A673 (cell line): ENCODE measurements around the gene GSE1. TPM values are rescaled to one million over a fixed set of nuclear protein-coding genes. Genes with fewer than 3 reads are reported as not detected.
A peak's percentile ranks its signal among the peaks of the same experiment; 100 is the strongest.

ENCODE experiments used
- BruUV-seq: library from RNA; stranded (reverse); fragments of 400-500 nt; replicated peaks from 2 replicates; lab custom pipeline; 2021; lab: Mats Ljungman, UMichigan
- CTCF ChIA-PET: fragments of 300-600 bp; sonication (Branson Sonifier 250); formaldehyde crosslinking; loops from one replicate; lab custom pipeline; 2022; ENCODE audit warnings: antibody characterized with exemption; lab: Charles Lee
- POLR2A ChIA-PET: fragments of 300-600 bp; sonication (Branson Sonifier 250); formaldehyde crosslinking; loops from one replicate; lab custom pipeline; 2022; ENCODE audit warnings: antibody characterized with exemption; ENCODE audit not compliant: low non-redundant PET; lab: Charles Lee
- DNase-seq: peaks from one replicate; pipeline ENCODE4 v3.0.0-alpha.2; 2015; ENCODE audit warnings: low spot score
- H3K27ac ChIP-seq: fragments of 200-600 bp; sonication (generic); 2 replicates; pipeline ENCODE4 v1.5.1; 2016; ENCODE audit warnings: mixed run types, low read depth, mild to moderate bottlenecking, mixed read lengths, antibody characterized with exemption, low read length; ENCODE audit not compliant: poor library complexity, severe bottlenecking
- H3K27me3 ChIP-seq: fragments of 200-600 bp; sonication (generic); replicated peaks from 2 replicates; pipeline ENCODE4 v1.6.1; 2017; ENCODE audit warnings: mixed run types, low read depth, mild to moderate bottlenecking, mixed read lengths, antibody characterized with exemption, low read length; ENCODE audit not compliant: insufficient read depth, poor library complexity
- H3K36me3 ChIP-seq: fragments of 200-600 bp; sonication (generic); 2 replicates; pipeline ENCODE4 v1.6.1; 2016; ENCODE audit warnings: mixed run types, mild to moderate bottlenecking, mixed read lengths, antibody characterized with exemption, low read length; ENCODE audit not compliant: insufficient read depth, poor library complexity, severe bottlenecking
- H3K4me1 ChIP-seq: fragments of 200-600 bp; sonication (generic); 2 replicates; pipeline ENCODE4 v1.6.1; 2017; ENCODE audit warnings: mixed run types, mild to moderate bottlenecking, mixed read lengths, antibody characterized with exemption, low read length; ENCODE audit not compliant: insufficient read depth, poor library complexity, severe bottlenecking
- H3K4me3 ChIP-seq: fragments of 200-600 bp; sonication (generic); 2 replicates; pipeline ENCODE4 v1.5.1; 2016; ENCODE audit warnings: low read depth, mixed run types, mild to moderate bottlenecking, mixed read lengths, low read length; ENCODE audit not compliant: poor library complexity, severe bottlenecking
- H3K9me3 ChIP-seq: fragments of 200-600 bp; sonication (generic); 2 replicates; pipeline ENCODE4 v1.6.1; 2016; ENCODE audit warnings: mixed run types, low read depth, mild to moderate bottlenecking, mixed read lengths, antibody characterized with exemption, low read length; ENCODE audit not compliant: poor library complexity, severe bottlenecking
- CTCF ChIP-seq: fragments of 300-800, 200-600 bp; sonication (generic); conservative IDR thresholded peaks from 2 replicates; pipeline ENCODE4 v1.5.1; 2017; ENCODE audit warnings: low read depth, mild to moderate bottlenecking, antibody characterized with exemption, low read length, moderate library complexity, mixed read lengths
- EZH2 ChIP-seq: fragments of 200-600 bp; sonication (generic); IDR thresholded peaks from 2 replicates; pipeline ENCODE4 v1.6.1; 2017; ENCODE audit warnings: borderline replicate concordance, low read depth, mild to moderate bottlenecking, mixed read lengths, antibody characterized with exemption, low read length; ENCODE audit not compliant: poor library complexity, severe bottlenecking
- intact Hi-C: fragments of 100-400 bp; cut with micrococcal nuclease; formaldehyde crosslinking; loops from one replicate; pipeline ENCODE4 v1.10.0; 2022; ENCODE audit not compliant: unreplicated experiment
- total RNA-seq: library from RNA; stranded (reverse); gene quantifications from 2 replicates; pipeline ENCODE4 v1.2.3, GENCODE V29; 2021

The GSE1 gene
- total RNA-seq, 1 experiment from 2014 or later = 64.2 TPM

- TF ChIP-seq CTCF (no peak), EZH2 (no peak)
- H3K27ac ChIP-seq = peak overlapping the region; percentile 54
- ChIA-PET POLR2A (no interaction called here), CTCF (interaction anchor here (0.6 to 2.4 kb wide), 18 partner anchors 8 to 370 kb away, joined by 3 to 40 read pairs (median 4); no protein-coding TSS in a partner anchor)
- no peaks in the 10 kb centered on the region for H3K9me3 ChIP-seq
- H3K4me1 ChIP-seq = peaks cover 66% of the 10 kb centered on the region
- no peaks in the 10 kb centered on the region for H3K36me3 ChIP-seq
- H3K4me3 ChIP-seq = peak overlapping the region; percentile 86
- intact Hi-C loops = no loop called here
- no TSS peak for BruUV-seq
- no peaks in the 10 kb centered on the region for H3K27me3 ChIP-seq
- peak; percentile 69 for DNase-seq
These were observed 2.1 kb downstream of the GSE1 start for GRCh38 chr16:85615014-85615851.

- Histone ChIP-seq H3K9me3 (no peaks in the 10 kb centered on the region), H3K4me1 (peaks cover 60% of the 10 kb centered on the region), H3K27me3 (no peaks in the 10 kb centered on the region), H3K4me3 (peak overlapping the region; percentile 86), H3K27ac (peak overlapping the region; percentile 9), H3K36me3 (no peaks in the 10 kb centered on the region)
- DNase-seq = peak; percentile 92
- TF ChIP-seq CTCF = peak; percentile 97
- no peak for TF ChIP-seq EZH2
- ChIA-PET CTCF (interaction anchor here (0.6 to 2.4 kb wide), 24 partner anchors 9 to 371 kb away, joined by 3 to 40 read pairs (median 4); no protein-coding TSS in a partner anchor), POLR2A (interaction anchor here (0.8 kb wide), 1 partner anchor 33 kb away, joined by 3 read pairs; no protein-coding TSS in a partner anchor)
- no TSS peak for BruUV-seq
- intact Hi-C loops = loop anchor here (1.0 kb wide), 1 partner anchor 36 kb away; no protein-coding TSS in a partner anchor
These were observed 2.9 kb downstream of the GSE1 start for GRCh38 chr16:85615852-85616606.

- POLR2A ChIA-PET = interaction anchor here (0.8 kb wide), 1 partner anchor 32 kb away, joined by 3 read pairs; no protein-coding TSS in a partner anchor
- H3K27ac ChIP-seq = peak overlapping the region; percentile 9
- intact Hi-C loops = loop anchor here (1.0 kb wide), 1 partner anchor 36 kb away; no protein-coding TSS in a partner anchor
- H3K9me3 ChIP-seq = no peaks in the 10 kb centered on the region
- peaks cover 57% of the 10 kb centered on the region for H3K4me1 ChIP-seq
- CTCF ChIA-PET = interaction anchor here (0.6 to 2.4 kb wide), 25 partner anchors 10 to 371 kb away, joined by 3 to 40 read pairs (median 4); no protein-coding TSS in a partner anchor
- no peaks in the 10 kb centered on the region for H3K36me3 ChIP-seq
- no peak overlapping the region for H3K4me3 ChIP-seq
- no TSS peak for BruUV-seq
- H3K27me3 ChIP-seq = no peaks in the 10 kb centered on the region
- peak; percentile 72 for DNase-seq
- no peak for TF ChIP-seq CTCF
- no peak for TF ChIP-seq EZH2
These were observed 3.6 kb downstream of the GSE1 start for GRCh38 chr16:85616607-85617321.
